ENCODE measurements around the gene SFRP5. TPM values are rescaled to one million over a fixed set of nuclear protein-coding genes. Genes with fewer than 3 reads are reported as not detected.

SFRP5 gene
- total and polyA plus RNA-seq, 10 donors: 0.09 to 3.6 TPM; not detected in 8

DNA sequence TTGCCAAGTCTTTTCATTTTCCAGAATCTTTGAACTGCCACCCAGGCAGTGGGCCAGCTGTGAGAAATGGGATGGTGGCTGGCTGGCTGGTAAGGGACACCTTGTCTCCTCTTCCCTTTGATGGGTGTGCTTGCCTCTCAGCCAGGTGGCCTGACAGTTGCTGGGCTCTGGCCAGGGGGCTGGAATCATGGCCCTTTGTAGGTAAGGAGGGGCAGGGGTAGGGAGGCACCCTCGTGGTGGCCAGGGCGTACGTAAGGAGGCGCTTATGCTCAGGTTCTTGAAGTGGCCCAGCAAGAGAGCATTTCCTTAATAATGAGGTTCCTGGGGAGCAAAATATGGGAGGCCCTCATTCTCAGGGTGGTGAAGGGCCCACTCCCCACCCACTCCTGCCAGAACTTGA lies 44.8 kb upstream of the SFRP5 start:
- Histone ChIP-seq H3K27ac (no peak overlapping the region), H3K36me3 (no peaks in the 10 kb centered on the region), H3K9me3 (no peaks in the 10 kb centered on the region), H3K4me3 (no peak overlapping the region), H3K27me3 (replicated peaks in 1 of 7) (peaks cover 0 to 30% (median 0%) of the 10 kb centered on the region in 7 donors), H3K4me1 (no peaks in the 10 kb centered on the region)
- DNase-seq: no peak
- no peak for TF ChIP-seq CTCF (IDR thresholded peaks at IDR 0.05 in 8 of 11, conservative IDR thresholded peaks at IDR 0.05 in 3 of 11)
- no peak for TF ChIP-seq POLR2A (IDR thresholded peaks at IDR 0.05)
- no peak for TF ChIP-seq POLR2AphosphoS5 (IDR thresholded peaks at IDR 0.05)
- 72 to 94% (median 87%) methylated on average over 3 to 4 of the region's 4 CpGs for WGBS, 5 donors
- intact Hi-C loops (cut with DNase I; ENCODE audit: low total_unique reads): no loop called here

DNA sequence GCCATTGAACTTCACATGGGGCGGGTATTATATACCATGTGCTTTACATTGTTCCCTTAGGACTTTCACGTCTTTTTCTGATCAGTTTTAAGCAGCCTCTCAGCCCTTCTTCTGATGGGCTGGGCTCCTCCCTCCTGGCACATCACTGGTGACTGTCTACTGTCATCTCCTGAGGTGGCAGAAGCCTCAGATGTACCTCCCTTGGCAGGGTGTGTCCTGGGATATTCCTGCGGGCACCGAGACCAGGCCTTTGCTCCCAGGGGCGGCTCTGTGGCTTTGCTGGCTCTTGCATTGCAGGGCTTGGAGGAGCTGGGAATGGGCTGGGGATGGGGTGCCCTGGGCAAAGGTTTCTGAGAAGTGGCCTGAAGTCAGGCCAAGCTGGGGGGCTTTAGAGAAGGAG lies 43.2 kb upstream of the SFRP5 start:
- no peak overlapping the region for H3K4me3 ChIP-seq
- no peak for TF ChIP-seq POLR2AphosphoS5 (IDR thresholded peaks at IDR 0.05)
- TF ChIP-seq POLR2A (IDR thresholded peaks at IDR 0.05): no peak
- TF ChIP-seq CTCF (IDR thresholded peaks at IDR 0.05 in 8 of 11, conservative IDR thresholded peaks at IDR 0.05 in 3 of 11): no peak
- no peaks in the 10 kb centered on the region for H3K4me1 ChIP-seq
- no peaks in the 10 kb centered on the region for H3K9me3 ChIP-seq
- intact Hi-C loops (cut with DNase I; ENCODE audit: low total_unique reads): no loop called here
- WGBS, 5 donors: 70 to 89% (median 83%) methylated on average over 5 of the region's 5 CpGs
- peaks cover 0 to 27% (median 0%) of the 10 kb centered on the region in 7 donors for H3K27me3 ChIP-seq (replicated peaks in 1 of 7)
- no peak for DNase-seq
- H3K36me3 ChIP-seq: no peaks in the 10 kb centered on the region
- no peak overlapping the region for H3K27ac ChIP-seq

GRCh38 chr10:97813311-97813710 lies 41.5 kb upstream of the SFRP5 start:
- WGBS, 5 donors: 59 to 74% (median 69%) methylated on average over 3 of the region's 3 CpGs
- Histone ChIP-seq H3K9me3 (no peaks in the 10 kb centered on the region), H3K27ac (no peak overlapping the region), H3K4me3 (no peak overlapping the region), H3K36me3 (no peaks in the 10 kb centered on the region), H3K4me1 (no peaks in the 10 kb centered on the region), H3K27me3 (replicated peaks in 1 of 7) (peaks cover 0 to 27% (median 0%) of the 10 kb centered on the region in 7 donors)
- TF ChIP-seq POLR2A (IDR thresholded peaks at IDR 0.05): no peak
- TF ChIP-seq POLR2AphosphoS5 (IDR thresholded peaks at IDR 0.05): no peak
- no peak for TF ChIP-seq CTCF (IDR thresholded peaks at IDR 0.05 in 8 of 11, conservative IDR thresholded peaks at IDR 0.05 in 3 of 11)
- intact Hi-C loops (cut with DNase I; ENCODE audit: low total_unique reads): no loop called here
- DNase-seq: no peak

- Histone ChIP-seq H3K4me3 (no peak overlapping the region), H3K27me3 (replicated peaks in 1 of 7) (peaks cover 0 to 27% (median 0%) of the 10 kb centered on the region in 7 donors), H3K9me3 (no peaks in the 10 kb centered on the region), H3K27ac (no peak overlapping the region), H3K4me1 (no peaks in the 10 kb centered on the region), H3K36me3 (no peaks in the 10 kb centered on the region)
- TF ChIP-seq POLR2AphosphoS5 (IDR thresholded peaks at IDR 0.05): no peak
- TF ChIP-seq POLR2A (IDR thresholded peaks at IDR 0.05): no peak
- no peak for TF ChIP-seq CTCF (IDR thresholded peaks at IDR 0.05 in 8 of 11, conservative IDR thresholded peaks at IDR 0.05 in 3 of 11)
- intact Hi-C loops (cut with DNase I; ENCODE audit: low total_unique reads): no loop called here
- no peak for DNase-seq
- WGBS, 5 donors: 77 to 85% (median 82%) methylated on average over 8 of the region's 8 CpGs
Observed at GRCh38 chr10:97812696-97813095, 40.9 kb upstream of the SFRP5 start.

Data from spleen (tissue), 11 donors.